Erythroblast (primary cell): ENCODE measurements around the gene SDK2.

ENCODE experiments used
- GATA1 ChIP-seq: IDR thresholded peaks from 2 replicates; pipeline ENCODE4 v1.6.1; 2011; ENCODE audit warnings: low read depth, mild to moderate bottlenecking, control low read depth, low read length, moderate library complexity
- POLR2A ChIP-seq: IDR thresholded peaks from 2 replicates; pipeline ENCODE4 v1.6.1; 2011; ENCODE audit warnings: mild to moderate bottlenecking, low read length

- TF ChIP-seq GATA1 (no peak), POLR2A (no peak)
Measured at GRCh38 chr17:73490851-73491250, 153.4 kb downstream of the SDK2 start.
